Thyroid gland (tissue), 4 donors: Measurements from ENCODE around the gene NKTR.

Source experiments
- POLR2A ChIP-seq, 2 donors: fragments of 450-650 bp; IDR thresholded peaks; one replicate each; pipeline ENCODE4 v1.6.1; 2017; ENCODE audit warnings: antibody characterized with exemption in 2 of 2, mild to moderate bottlenecking in 2 of 2, moderate library complexity in 1 of 2
- TF ChIP-seq, protein P1 (sequence below), 6 experiments: fragments of 200-600 bp in 3 of 6; fragments of 450-650 bp in 3 of 6; sonication (generic) in 3 of 6; IDR thresholded peaks; one replicate each; pipeline ENCODE4 v1.5.1; 2016 to 2019; ENCODE audit warnings: antibody characterized with exemption in 6 of 6, mild to moderate bottlenecking in 2 of 6, inconsistent platforms in 1 of 6, moderate library complexity in 1 of 6

DNA sequence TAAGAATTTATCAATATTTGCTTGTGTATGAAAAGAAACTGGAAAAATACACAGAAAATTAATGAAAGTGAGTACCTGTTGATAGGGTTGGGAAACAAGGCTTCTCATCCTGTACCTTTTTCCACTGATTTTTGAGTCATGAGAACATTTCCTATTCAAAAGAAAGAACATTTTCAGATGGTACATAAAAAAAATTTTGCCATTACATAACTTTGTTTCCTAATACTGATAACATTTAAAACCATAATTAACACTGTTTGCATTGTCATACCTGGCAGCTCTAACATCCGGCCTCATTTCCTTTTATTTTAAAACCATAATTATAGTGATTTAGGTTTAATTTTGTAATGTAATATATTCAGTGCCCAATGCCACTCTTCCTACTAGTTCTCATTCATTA is 11.7 kb downstream of the NKTR start:
- no peak for TF ChIP-seq POLR2A (IDR thresholded peaks at IDR 0.05)
- TF ChIP-seq, protein P1, sequence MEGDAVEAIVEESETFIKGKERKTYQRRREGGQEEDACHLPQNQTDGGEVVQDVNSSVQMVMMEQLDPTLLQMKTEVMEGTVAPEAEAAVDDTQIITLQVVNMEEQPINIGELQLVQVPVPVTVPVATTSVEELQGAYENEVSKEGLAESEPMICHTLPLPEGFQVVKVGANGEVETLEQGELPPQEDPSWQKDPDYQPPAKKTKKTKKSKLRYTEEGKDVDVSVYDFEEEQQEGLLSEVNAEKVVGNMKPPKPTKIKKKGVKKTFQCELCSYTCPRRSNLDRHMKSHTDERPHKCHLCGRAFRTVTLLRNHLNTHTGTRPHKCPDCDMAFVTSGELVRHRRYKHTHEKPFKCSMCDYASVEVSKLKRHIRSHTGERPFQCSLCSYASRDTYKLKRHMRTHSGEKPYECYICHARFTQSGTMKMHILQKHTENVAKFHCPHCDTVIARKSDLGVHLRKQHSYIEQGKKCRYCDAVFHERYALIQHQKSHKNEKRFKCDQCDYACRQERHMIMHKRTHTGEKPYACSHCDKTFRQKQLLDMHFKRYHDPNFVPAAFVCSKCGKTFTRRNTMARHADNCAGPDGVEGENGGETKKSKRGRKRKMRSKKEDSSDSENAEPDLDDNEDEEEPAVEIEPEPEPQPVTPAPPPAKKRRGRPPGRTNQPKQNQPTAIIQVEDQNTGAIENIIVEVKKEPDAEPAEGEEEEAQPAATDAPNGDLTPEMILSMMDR (IDR thresholded peaks at IDR 0.05) = no peak
